Nephron (organoid): ENCODE measurements around the gene MAGEB6.

Experiments used
- H3K27ac Mint-ChIP-seq, 3 experiments: 2 replicates each; pipeline ENCODE4 v1.8.0; 2020; ENCODE audit warnings: mixed read lengths in 3 of 3, mild to moderate bottlenecking in 2 of 3, moderate library complexity in 1 of 3
- H3K27me3 Mint-ChIP-seq: 2 replicates; pipeline ENCODE4 v1.8.0; 2021; ENCODE audit warnings: low read depth, mild to moderate bottlenecking, moderate library complexity, mixed read lengths
- H3K36me3 Mint-ChIP-seq: 2 replicates; pipeline ENCODE4 v1.8.0; 2020; ENCODE audit warnings: low read depth, mixed read lengths
- H3K4me1 Mint-ChIP-seq: 2 replicates; pipeline ENCODE4 v1.8.0; 2020; ENCODE audit warnings: mixed read lengths
- H3K4me3 Mint-ChIP-seq, 3 experiments: 2 replicates each; pipeline ENCODE4 v1.8.0; 2020; ENCODE audit warnings: mild to moderate bottlenecking in 3 of 3, mixed read lengths in 3 of 3, moderate library complexity in 2 of 3
- H3K9me3 Mint-ChIP-seq: 2 replicates; pipeline ENCODE4 v1.8.0; 2020; ENCODE audit warnings: mixed read lengths
- CTCF ChIP-seq, 3 experiments: fragments of 200-600 bp; sonication (generic); IDR thresholded peaks; one replicate each; pipeline ENCODE4 v1.5.0; 2021; ENCODE audit warnings: antibody characterized with exemption in 3 of 3; ENCODE audit not compliant: unreplicated experiment in 3 of 3

The MAGEB6 gene

DNA sequence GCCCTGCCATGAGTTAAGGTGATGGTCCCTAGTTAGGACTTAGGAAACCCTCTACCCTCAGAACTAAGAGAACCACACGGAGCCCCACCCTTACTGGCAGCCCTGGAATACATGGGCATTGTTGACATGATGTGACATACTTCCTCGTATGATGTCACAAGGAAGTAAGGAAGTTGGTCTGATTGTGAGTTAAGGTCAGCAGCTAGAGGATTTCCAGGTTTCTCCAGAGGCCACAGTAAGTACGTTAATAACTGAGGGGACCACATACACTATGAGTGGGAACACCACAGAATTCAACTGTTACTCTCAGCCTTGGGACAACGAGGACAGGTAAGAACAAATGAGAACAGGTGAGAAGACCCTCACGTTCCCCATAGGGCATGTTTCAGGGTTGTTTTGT is 23.6 kb downstream of the MAGEB6 start, which contains the start of gene MAGEB5:
Gene MAGEB5, plus strand, starts transcription at position 301 of the 400 bp plus-strand sequence. CDS start 1,133 bp downstream, outside the sequence.
- no peak within 1 kb of the TSS for H3K27ac Mint-ChIP-seq
- no peaks in the 10 kb centered on the region for H3K27me3 Mint-ChIP-seq
- no peaks in the 10 kb centered on the region for H3K36me3 Mint-ChIP-seq
- no peaks in the 10 kb centered on the region for H3K4me1 Mint-ChIP-seq
- no peak for TF ChIP-seq CTCF (IDR thresholded peaks at IDR 0.05; ENCODE audit: unreplicated experiment in 3 of 3)
- no peak within 1 kb of the TSS for H3K4me3 Mint-ChIP-seq
- peaks cover 10% of the 10 kb centered on the region for H3K9me3 Mint-ChIP-seq

GRCh38 chrX:26219351-26219750 is 27.1 kb downstream of the MAGEB6 start:
- no peak for TF ChIP-seq CTCF (IDR thresholded peaks at IDR 0.05; ENCODE audit: unreplicated experiment in 3 of 3)
- no peaks in the 10 kb centered on the region for H3K27me3 Mint-ChIP-seq
- H3K27ac Mint-ChIP-seq, result no peak overlapping the region
- peaks cover 13% of the 10 kb centered on the region for H3K9me3 Mint-ChIP-seq
- H3K4me3 Mint-ChIP-seq, result no peak overlapping the region
- H3K36me3 Mint-ChIP-seq, result no peaks in the 10 kb centered on the region
- no peaks in the 10 kb centered on the region for H3K4me1 Mint-ChIP-seq

DNA sequence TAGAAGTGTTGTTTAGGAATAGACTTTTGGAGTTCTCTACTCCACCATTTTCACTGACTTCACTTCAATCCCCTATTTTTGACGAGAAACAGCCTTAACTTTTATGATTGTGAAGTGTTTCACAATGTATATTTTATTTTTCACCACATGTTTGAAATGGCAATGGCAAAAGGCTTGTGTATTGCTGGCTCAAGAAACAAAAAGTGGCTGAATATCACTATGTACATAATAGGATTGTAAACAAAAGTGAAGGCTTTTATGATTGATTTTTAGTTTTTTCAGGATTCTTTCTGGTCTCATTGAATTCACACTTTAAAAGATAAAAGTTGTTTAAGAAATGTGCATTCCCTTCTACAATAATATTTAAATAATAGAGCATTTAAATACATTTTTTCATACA is 41.9 kb downstream of the MAGEB6 start:
- H3K27me3 Mint-ChIP-seq, result peaks cover 4% of the 10 kb centered on the region
- no peaks in the 10 kb centered on the region for H3K4me1 Mint-ChIP-seq
- no peak overlapping the region for H3K4me3 Mint-ChIP-seq
- no peaks in the 10 kb centered on the region for H3K36me3 Mint-ChIP-seq
- TF ChIP-seq CTCF (IDR thresholded peaks at IDR 0.05; ENCODE audit: unreplicated experiment in 3 of 3), result no peak
- H3K9me3 Mint-ChIP-seq, result peaks cover 13% of the 10 kb centered on the region
- H3K27ac Mint-ChIP-seq, result no peak overlapping the region
